HG02763 (cell line): ENCODE data around the gene DAAM2.

Experiments used
- ATAC-seq: cut with Tn5 transposase; IDR thresholded peaks from one replicate; pipeline ENCODE4 v1.9.1; 2021; ENCODE audit warnings: mild to moderate bottlenecking, moderate library complexity; ENCODE audit not compliant: unreplicated experiment

DAAM2 gene

GRCh38 chr6:39925191-39925930 lies 133.2 kb downstream of the DAAM2 start:
- ATAC-seq = no peak

GRCh38 chr6:39925931-39926290 lies 133.7 kb downstream of the DAAM2 start:
- ATAC-seq = no peak

- ATAC-seq = no peak
These were observed 134.5 kb downstream of the DAAM2 start for GRCh38 chr6:39926668-39927067.

GRCh38 chr6:39927159-39927558 lies 135.0 kb downstream of the DAAM2 start:
- ATAC-seq = no peak

- no peak for ATAC-seq
These were observed 137.0 kb downstream of the DAAM2 start for GRCh38 chr6:39929039-39929732.

GRCh38 chr6:39929733-39930461 lies 137.7 kb downstream of the DAAM2 start:
- no peak for ATAC-seq

- ATAC-seq = no peak
These were observed 138.4 kb downstream of the DAAM2 start for GRCh38 chr6:39930540-39930939.

- no peak for ATAC-seq
These were observed 139.4 kb downstream of the DAAM2 start for GRCh38 chr6:39931607-39932006.

GRCh38 chr6:39932386-39932910 lies 140.3 kb downstream of the DAAM2 start:
- no peak for ATAC-seq

GRCh38 chr6:39933669-39934130 lies 141.5 kb downstream of the DAAM2 start:
- ATAC-seq = no peak

GRCh38 chr6:39934131-39934757 lies 142.1 kb downstream of the DAAM2 start, which contains the start of gene MOCS1:
TSS of gene MOCS1 (minus strand) at chr6:39934462. CDS start at chr6:39934417, 45 bp downstream.
- ATAC-seq = no peak

GRCh38 chr6:39935241-39935640 lies 143.1 kb downstream of the DAAM2 start:
- no peak for ATAC-seq

- no peak for ATAC-seq
These were observed 144.7 kb downstream of the DAAM2 start for GRCh38 chr6:39936857-39937256.

- ATAC-seq = no peak
These were observed 145.6 kb downstream of the DAAM2 start for GRCh38 chr6:39937686-39938333.

- ATAC-seq = no peak
These were observed 146.8 kb downstream of the DAAM2 start for GRCh38 chr6:39938773-39939654.

- ATAC-seq = no peak
These were observed 149.0 kb downstream of the DAAM2 start for GRCh38 chr6:39941138-39941537.

GRCh38 chr6:39941820-39942219 lies 149.6 kb downstream of the DAAM2 start:
- no peak for ATAC-seq

GRCh38 chr6:39942903-39943580 lies 150.9 kb downstream of the DAAM2 start:
- no peak for ATAC-seq

- no peak for ATAC-seq
These were observed 153.4 kb downstream of the DAAM2 start for GRCh38 chr6:39945626-39946025.
